Natural killer cell (primary cell): ENCODE results near the gene TMEM185B. TPM values are rescaled to one million over a fixed set of nuclear protein-coding genes. Genes with fewer than 3 reads are reported as not detected.

ENCODE experiments used
- ATAC-seq, 3 donors: fragments of 150-1000 bp in 2 of 3; fragments of 200-7000 bp in 1 of 3; cut with Tn5 transposase; 1 replicate in 1 of 3; 2 replicates in 2 of 3; pipeline ENCODE4 v1.10.0; 2021; ENCODE audit warnings: mild to moderate bottlenecking in 2 of 3, moderate library complexity in 2 of 3
- DNase-seq, 2 donors: peaks; one replicate each; pipeline versions ENCODE4 v3.0.0 to v3.0.0-alpha.2; 2013 to 2021; ENCODE audit warnings: mixed read lengths in 1 of 2
- H3K27ac ChIP-seq: one replicate; pipeline ENCODE4 v1.5.1; 2013; ENCODE audit warnings: mild to moderate bottlenecking, low read length
- H3K27me3 ChIP-seq: one replicate; pipeline ENCODE4 v1.6.1; 2013; ENCODE audit warnings: low read length; ENCODE audit not compliant: control insufficient read depth, insufficient read depth
- H3K36me3 ChIP-seq: one replicate; pipeline ENCODE4 v1.6.1; 2013; ENCODE audit warnings: low read length; ENCODE audit not compliant: control insufficient read depth, insufficient read depth
- H3K4me1 ChIP-seq: one replicate; pipeline ENCODE4 v1.6.1; 2013; ENCODE audit warnings: low read length; ENCODE audit not compliant: control insufficient read depth, insufficient read depth
- H3K4me3 ChIP-seq: one replicate; pipeline ENCODE4 v1.5.1; 2013; ENCODE audit warnings: low read length
- H3K9me3 ChIP-seq: one replicate; pipeline ENCODE4 v1.6.1; 2013; ENCODE audit warnings: low read length; ENCODE audit not compliant: control insufficient read depth, insufficient read depth
- H3K27ac Mint-ChIP-seq, 2 donors: one replicate each; pipeline ENCODE4 v1.8.0; 2022; ENCODE audit warnings: mild to moderate bottlenecking in 2 of 2, mixed read lengths in 2 of 2, moderate library complexity in 1 of 2
- H3K27me3 Mint-ChIP-seq, 2 donors: one replicate each; pipeline ENCODE4 v1.8.0; 2022; ENCODE audit warnings: low read depth in 2 of 2, mixed read lengths in 2 of 2
- H3K36me3 Mint-ChIP-seq: one replicate; pipeline ENCODE4 v1.8.0; 2022; ENCODE audit warnings: mixed read lengths
- H3K4me1 Mint-ChIP-seq, 2 donors: one replicate each; pipeline ENCODE4 v1.8.0; 2022; ENCODE audit warnings: mixed read lengths in 2 of 2
- H3K4me3 Mint-ChIP-seq: one replicate; pipeline ENCODE4 v1.8.0; 2022; ENCODE audit warnings: mild to moderate bottlenecking, moderate library complexity, mixed read lengths
- H3K9me3 Mint-ChIP-seq, 2 donors: one replicate each; pipeline ENCODE4 v1.8.0; 2022; ENCODE audit warnings: mixed read lengths in 2 of 2
- WGBS: methylation state at CpG from one replicate; pipeline ENCODE4 v1.1.7; 2013; ENCODE audit warnings: missing lambda C conversion rate; ENCODE audit not compliant: insufficient coverage; 5-methylcytosine and 5-hydroxymethylcytosine counted together
- intact Hi-C: fragments of 100-400 bp; cut with micrococcal nuclease; formaldehyde crosslinking; loops from one replicate; pipeline ENCODE4 v1.14.2; 2022
- total RNA-seq, 4 donors: library from RNA; stranded (reverse); fragments of 120-200 nt in 1 of 4; gene quantifications; one replicate each; pipeline versions ENCODE4 v1.2.3 to v1.2.4, GENCODE V29; 2013 to 2022
- TF ChIP-seq, protein P1 (sequence below): fragments of 200-600 bp; IDR thresholded peaks from one replicate; pipeline ENCODE4 v1.8.0; 2022; ENCODE audit warnings: antibody characterized with exemption

Gene TMEM185B
- total RNA-seq, 3 donors from 2014 or later (not counting 1 experiment from before 2014, with no cell fraction given): 19.9 to 25.2 (median 19.9) TPM

DNA sequence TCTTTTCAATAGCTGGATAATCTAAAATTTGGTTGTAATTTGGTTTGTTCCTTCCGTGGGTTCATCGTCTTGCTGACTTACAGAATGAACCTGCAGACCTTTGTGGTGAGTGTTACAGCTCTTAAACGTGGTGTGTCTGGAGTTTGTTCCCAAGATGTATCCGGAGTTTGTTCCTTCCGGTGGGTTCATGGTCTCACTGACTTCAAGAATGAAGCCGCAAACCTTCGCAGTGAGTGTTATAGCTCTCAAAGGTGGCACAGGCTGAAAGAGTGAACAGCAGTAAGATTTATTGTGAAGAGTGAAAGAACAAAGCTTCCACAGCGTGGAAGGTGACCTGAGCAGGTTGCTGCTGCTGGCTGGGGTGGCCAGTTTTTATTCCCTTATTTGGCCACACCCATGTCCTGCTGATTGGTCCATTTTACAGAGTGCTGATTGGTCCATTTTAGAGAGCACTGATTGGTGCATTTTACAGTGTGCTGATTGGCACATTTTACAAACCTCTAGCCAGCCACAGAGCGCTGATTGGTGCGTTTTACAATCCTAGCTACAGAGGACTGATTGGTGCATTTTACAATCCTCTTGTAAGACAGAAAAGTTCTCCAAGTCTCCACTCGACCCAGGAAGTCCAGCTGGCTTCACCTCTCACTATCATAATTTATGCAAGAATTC lies 46.0 kb upstream of the TMEM185B start:
- no peak overlapping the region for H3K4me3 Mint-ChIP-seq
- intact Hi-C loops: no loop called here
- no peaks in the 10 kb centered on the region for H3K27me3 ChIP-seq
- 80% methylated on average over 10 of the region's 11 CpGs for WGBS
- TF ChIP-seq, protein P1, sequence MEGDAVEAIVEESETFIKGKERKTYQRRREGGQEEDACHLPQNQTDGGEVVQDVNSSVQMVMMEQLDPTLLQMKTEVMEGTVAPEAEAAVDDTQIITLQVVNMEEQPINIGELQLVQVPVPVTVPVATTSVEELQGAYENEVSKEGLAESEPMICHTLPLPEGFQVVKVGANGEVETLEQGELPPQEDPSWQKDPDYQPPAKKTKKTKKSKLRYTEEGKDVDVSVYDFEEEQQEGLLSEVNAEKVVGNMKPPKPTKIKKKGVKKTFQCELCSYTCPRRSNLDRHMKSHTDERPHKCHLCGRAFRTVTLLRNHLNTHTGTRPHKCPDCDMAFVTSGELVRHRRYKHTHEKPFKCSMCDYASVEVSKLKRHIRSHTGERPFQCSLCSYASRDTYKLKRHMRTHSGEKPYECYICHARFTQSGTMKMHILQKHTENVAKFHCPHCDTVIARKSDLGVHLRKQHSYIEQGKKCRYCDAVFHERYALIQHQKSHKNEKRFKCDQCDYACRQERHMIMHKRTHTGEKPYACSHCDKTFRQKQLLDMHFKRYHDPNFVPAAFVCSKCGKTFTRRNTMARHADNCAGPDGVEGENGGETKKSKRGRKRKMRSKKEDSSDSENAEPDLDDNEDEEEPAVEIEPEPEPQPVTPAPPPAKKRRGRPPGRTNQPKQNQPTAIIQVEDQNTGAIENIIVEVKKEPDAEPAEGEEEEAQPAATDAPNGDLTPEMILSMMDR: no peak
- peaks cover 28 to 57% of the 10 kb centered on the region in 2 donors for H3K4me1 Mint-ChIP-seq
- ATAC-seq (no peak), DNase-seq (no peak)
- H3K9me3 Mint-ChIP-seq: no peaks in the 10 kb centered on the region
- no peak overlapping the region for H3K27ac ChIP-seq
- no peak overlapping the region for H3K27ac Mint-ChIP-seq
- no peaks in the 10 kb centered on the region for H3K9me3 ChIP-seq
- H3K36me3 Mint-ChIP-seq: no peaks in the 10 kb centered on the region
- H3K36me3 ChIP-seq: no peaks in the 10 kb centered on the region
- no peaks in the 10 kb centered on the region for H3K4me1 ChIP-seq
- no peaks in the 10 kb centered on the region for H3K27me3 Mint-ChIP-seq
- H3K4me3 ChIP-seq: no peak overlapping the region

DNA sequence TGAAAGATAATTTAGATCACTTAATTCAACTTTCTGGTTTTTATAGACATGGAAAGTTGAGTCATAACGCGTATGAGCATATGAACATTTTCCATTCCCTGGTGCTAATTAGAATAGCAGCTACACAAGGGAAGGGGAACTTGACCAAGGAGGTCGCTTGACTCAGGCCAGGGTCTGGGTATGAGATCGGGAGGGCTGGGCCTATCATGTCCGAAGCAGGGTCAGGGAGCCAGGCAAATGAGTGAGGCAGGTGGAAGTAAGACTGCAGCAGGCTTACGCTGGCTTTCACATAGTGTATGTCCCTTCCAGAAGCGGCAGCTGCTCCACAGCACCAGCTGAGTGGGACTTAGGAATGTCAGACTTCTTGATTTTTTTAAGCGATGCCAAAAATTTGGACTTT lies 44.1 kb upstream of the TMEM185B start:
- no peaks in the 10 kb centered on the region for H3K27me3 Mint-ChIP-seq
- no peak overlapping the region for H3K27ac Mint-ChIP-seq
- TF ChIP-seq, protein P1: no peak
- H3K4me1 Mint-ChIP-seq: peaks cover 23 to 41% of the 10 kb centered on the region in 2 donors
- no peaks in the 10 kb centered on the region for H3K27me3 ChIP-seq
- no peaks in the 10 kb centered on the region for H3K36me3 Mint-ChIP-seq
- H3K4me3 ChIP-seq: no peak overlapping the region
- no peak for ATAC-seq
- no peaks in the 10 kb centered on the region for H3K9me3 ChIP-seq
- no peaks in the 10 kb centered on the region for H3K9me3 Mint-ChIP-seq
- H3K27ac ChIP-seq: no peak overlapping the region
- intact Hi-C loops: no loop called here
- H3K4me3 Mint-ChIP-seq: no peak overlapping the region
- WGBS: 88% methylated on average over 8 of the region's 8 CpGs
- no peak for DNase-seq
- H3K36me3 ChIP-seq: no peaks in the 10 kb centered on the region
- H3K4me1 ChIP-seq: no peaks in the 10 kb centered on the region

DNA sequence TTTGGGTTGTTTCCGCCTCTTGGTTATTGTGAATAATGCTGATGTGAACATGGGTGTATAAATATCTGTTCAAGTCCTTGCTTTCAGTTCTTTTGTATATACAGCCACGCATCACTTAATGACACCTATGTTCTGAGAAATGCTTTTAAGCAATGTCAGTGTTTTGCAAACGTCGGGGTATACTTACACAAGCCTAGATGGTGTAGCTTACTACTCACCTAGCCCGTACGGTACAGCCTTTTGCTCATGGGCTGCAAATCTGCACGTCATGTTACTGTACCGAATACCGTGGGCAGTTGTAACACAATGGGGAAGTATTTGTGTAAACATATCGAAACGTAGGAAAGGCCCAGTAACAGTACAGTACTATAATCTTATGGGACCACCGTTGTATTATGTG lies 41.8 kb upstream of the TMEM185B start:
- no peak for DNase-seq
- H3K36me3 ChIP-seq: no peaks in the 10 kb centered on the region
- H3K4me1 Mint-ChIP-seq: peaks cover 18 to 22% of the 10 kb centered on the region in 2 donors
- peaks cover 12% of the 10 kb centered on the region for H3K4me1 ChIP-seq
- intact Hi-C loops: no loop called here
- no peak overlapping the region for H3K27ac Mint-ChIP-seq
- H3K4me3 Mint-ChIP-seq: no peak overlapping the region
- H3K9me3 ChIP-seq: peaks cover 6% of the 10 kb centered on the region
- TF ChIP-seq, protein P1: no peak
- H3K36me3 Mint-ChIP-seq: no peaks in the 10 kb centered on the region
- H3K27me3 ChIP-seq: no peaks in the 10 kb centered on the region
- H3K27me3 Mint-ChIP-seq: no peaks in the 10 kb centered on the region
- H3K27ac ChIP-seq: no peak overlapping the region
- H3K4me3 ChIP-seq: no peak overlapping the region
- peak in 2 of 3 donors; percentile 38 to 91 for ATAC-seq
- 44% methylated on average over 12 of the region's 12 CpGs for WGBS
- H3K9me3 Mint-ChIP-seq: no peaks in the 10 kb centered on the region
